Measurements from ENCODE around the gene GPR55. TPM values are rescaled to one million over a fixed set of nuclear protein-coding genes. Genes with fewer than 3 reads are reported as not detected.

Gene GPR55
- total RNA-seq, 1 experiment from 2014 or later = not detected

- H2AK5ac ChIP-seq (ENCODE audit: insufficient read length, low read length) = no peak overlapping the region
- H2BK120ac ChIP-seq (ENCODE audit: low read depth, low read length, poor library complexity, severe bottlenecking) = no peak overlapping the region
- H2AFZ ChIP-seq (ENCODE audit: low read length) = no peak overlapping the region
- H3K23ac ChIP-seq (ENCODE audit: insufficient read length, low read depth, low read length) = no peak overlapping the region
- Mint-ChIP-seq H3K27ac (no peak overlapping the region; a peak in 1 of 7 replicates), H3K27me3 (ENCODE audit: low read depth) (peaks cover 4% of the 10 kb centered on the region), H3K36me3 (ENCODE audit: insufficient read depth in 1 of 3, low read depth in 3 of 3) (no peaks in the 10 kb centered on the region; a peak in 1 of 7 replicates), H3K9me3 (no peaks in the 10 kb centered on the region), H3K4me3 (no peak overlapping the region), H3K4me1 (peaks cover 0 to 3% of the 10 kb centered on the region in 2 experiments; a peak in 3 of 4 replicates)
- H3K23me2 ChIP-seq (ENCODE audit: insufficient read length, low read depth, low read length, poor library complexity, severe bottlenecking) = no peaks in the 10 kb centered on the region
- H4K8ac ChIP-seq (replicated peaks; ENCODE audit: insufficient read length, low read depth, low read length) = no peak overlapping the region
- no peak overlapping the region for H2BK15ac ChIP-seq (ENCODE audit: low read depth, low read length)
- no peaks in the 10 kb centered on the region for H3K4me1 ChIP-seq (ENCODE audit: insufficient read depth, low read length)
- no peak overlapping the region for H3T11ph ChIP-seq (ENCODE audit: low read length)
- no peak overlapping the region for H3K18ac ChIP-seq (ENCODE audit: insufficient read length, low read depth, low read length)
- no peaks in the 10 kb centered on the region for H4K20me1 ChIP-seq (ENCODE audit: control insufficient read depth, insufficient read depth, insufficient read length)
- no peaks in the 10 kb centered on the region for H3K79me2 ChIP-seq (ENCODE audit: insufficient read depth, low read length)
- H4K91ac ChIP-seq (ENCODE audit: insufficient read length, low read depth, low read length) = no peak overlapping the region
- no peak overlapping the region for H2BK5ac ChIP-seq (ENCODE audit: insufficient read length, low read length)
- TF ChIP-seq CTCF (conservative IDR thresholded peaks at IDR 0.05) = no peak
- no peak overlapping the region for H3K14ac ChIP-seq (ENCODE audit: insufficient read depth, low read length)
- no peak for DNase-seq
- H2BK20ac ChIP-seq (ENCODE audit: low read depth, low read length, poor library complexity, severe bottlenecking) = no peak overlapping the region
- no peaks in the 10 kb centered on the region for H3K79me1 ChIP-seq (ENCODE audit: insufficient read depth, low read depth, low read length, poor library complexity, severe bottlenecking)
- no peak overlapping the region for H3K56ac ChIP-seq (ENCODE audit: insufficient read length, low read depth, low read length)
- H3K4me2 ChIP-seq (ENCODE audit: insufficient read depth, insufficient read length, low read length) = no peak overlapping the region
- no CpG with 5 or more reads among the region's 6 CpGs for WGBS (ENCODE audit: extremely low coverage, insufficient read length, low lambda C conversion rate)
- no peak overlapping the region for H4K5ac ChIP-seq (ENCODE audit: insufficient read length, low read depth, low read length)
- H3K27me3 ChIP-seq (ENCODE audit: insufficient read depth, low read length) = no peaks in the 10 kb centered on the region
- H3K9ac ChIP-seq (ENCODE audit: extremely low read depth, insufficient read length, low read length) = no peak overlapping the region
- no peak overlapping the region for H2BK12ac ChIP-seq (ENCODE audit: insufficient read length, low read depth, low read length)
- no peak overlapping the region for H3K27ac ChIP-seq (ENCODE audit: insufficient read length, low read depth, low read length)
- H3K4ac ChIP-seq (ENCODE audit: low read depth, low read length) = no peak overlapping the region
- no peaks in the 10 kb centered on the region for H3K9me3 ChIP-seq (ENCODE audit: control insufficient read depth, low read depth, low read length)
Observed at GRCh38 chr2:230924092-230924469, 961 bp downstream of the GPR55 start.
